Lung (tissue), 12 donors: Measurements from ENCODE around the gene CCDC112. TPM values are rescaled to one million over a fixed set of nuclear protein-coding genes. Genes with fewer than 3 reads are reported as not detected.

ENCODE experiments used
- ATAC-seq: fragments of 200-7000 bp; cut with Tn5 transposase; one replicate; pipeline ENCODE4 v1.9.1; 2020; ENCODE audit warnings: moderate number of reproducible peaks; ENCODE audit not compliant: insufficient read depth, low FRiP score
- DNase-seq, 3 donors: peaks; one replicate each; pipeline ENCODE4 v3.0.0-alpha.2; 2013 to 2017
- H3K27ac ChIP-seq, 2 donors: one replicate each; pipeline ENCODE4 v1.5.1; 2013; ENCODE audit warnings: mild to moderate bottlenecking in 2 of 2, moderate library complexity in 2 of 2, control low read depth in 1 of 2, inconsistent platforms in 1 of 2, low read depth in 1 of 2, low read length in 1 of 2
- H3K27me3 ChIP-seq, 3 donors: one replicate each; pipeline ENCODE4 v1.5.1; 2013; ENCODE audit warnings: low read length in 2 of 3; ENCODE audit not compliant: control insufficient read depth in 3 of 3, insufficient read depth in 3 of 3
- H3K36me3 ChIP-seq, 4 donors: one replicate each; pipeline ENCODE4 v1.5.1; 2013; ENCODE audit warnings: low read length in 4 of 4, mild to moderate bottlenecking in 1 of 4, moderate library complexity in 1 of 4; ENCODE audit not compliant: control insufficient read depth in 4 of 4, insufficient read depth in 4 of 4
- H3K4me1 ChIP-seq, 5 donors: one replicate each; pipeline ENCODE4 v1.5.1; 2013; ENCODE audit warnings: low read length in 5 of 5, mild to moderate bottlenecking in 2 of 5, moderate library complexity in 1 of 5; ENCODE audit not compliant: control insufficient read depth in 5 of 5, insufficient read depth in 5 of 5
- H3K4me3 ChIP-seq: one replicate; pipeline ENCODE4 v1.5.1; 2013; ENCODE audit warnings: mild to moderate bottlenecking, control low read depth, moderate library complexity
- H3K9ac ChIP-seq, 2 donors: one replicate each; pipeline ENCODE4 v1.5.1; 2013; ENCODE audit warnings: low read length in 2 of 2, control low read depth in 1 of 2; ENCODE audit not compliant: insufficient read depth in 1 of 2
- H3K9me3 ChIP-seq, 4 donors: one replicate each; pipeline ENCODE4 v1.5.1; 2013; ENCODE audit warnings: low read length in 3 of 4, mild to moderate bottlenecking in 1 of 4, moderate library complexity in 1 of 4; ENCODE audit not compliant: control insufficient read depth in 4 of 4, insufficient read depth in 3 of 4
- WGBS, 2 donors: extraction: QIAGEN DNeasy Blood & Tissue Kit; methylation state at CpG; one replicate each; pipeline ENCODE4 v1.1.7; 2013; 5-methylcytosine and 5-hydroxymethylcytosine counted together
- polyA plus RNA-seq, 2 donors: library from polyadenylated mRNA; stranded (reverse); fragments of 200-250 nt; gene quantifications; one replicate each; pipeline ENCODE4 v1.2.1, GENCODE V29; 2013
- total RNA-seq, 2 donors: library from RNA; depleted of rRNA in 1 of 2; stranded (reverse); fragments of >200 nt in 1 of 2; gene quantifications; one replicate each; pipeline ENCODE4 v1.2.1, GENCODE V29; 2014 to 2021
- TF ChIP-seq, protein P1 (sequence below): IDR thresholded peaks from 2 replicates; pipeline ENCODE4 v1.5.1; 2012; ENCODE audit warnings: mild to moderate bottlenecking; ENCODE audit errors: control extremely low read depth, extremely low read depth
- donor health status: control.
- donor health status: control.
- donor health status: Bipolar disorder and iron deficiency.
- donor health status: healthy.
- donor health status: DM: yes; HTN: yes; CAD: no.

CCDC112 gene
- total and polyA plus RNA-seq, 4 donors = 3.5 to 9.9 (median 6.8) TPM

DNA sequence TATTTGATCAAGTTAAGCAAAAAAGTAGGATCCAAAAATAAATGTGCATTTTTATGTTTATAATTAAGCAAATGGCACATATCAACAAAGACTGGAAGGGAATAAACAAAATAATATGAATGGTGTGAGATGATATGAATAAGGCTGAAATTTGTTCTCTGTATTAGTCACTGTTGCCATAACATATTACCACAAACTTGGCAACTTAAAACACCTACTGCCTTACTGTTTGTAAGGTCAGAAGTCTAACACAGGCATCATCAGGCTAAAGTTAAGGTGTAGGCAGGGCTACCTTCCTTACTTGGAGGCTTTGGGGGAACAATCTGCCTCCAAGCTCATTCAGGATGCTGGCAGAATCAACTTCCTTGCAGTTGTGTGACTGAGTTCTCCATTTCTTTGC, 53.0 kb downstream of the CCDC112 start:
- no peaks in the 10 kb centered on the region for H3K27me3 ChIP-seq
- no peak overlapping the region for H3K4me3 ChIP-seq
- no peak overlapping the region for H3K9ac ChIP-seq
- ATAC-seq (no peak), DNase-seq (peak in 2 of 3 donors; percentile 8 to 18)
- H3K36me3 ChIP-seq = peaks cover 2 to 14% (median 8%) of the 10 kb centered on the region in 4 donors
- peaks cover 0 to 6% (median 0%) of the 10 kb centered on the region in 5 donors for H3K4me1 ChIP-seq
- no peaks in the 10 kb centered on the region for H3K9me3 ChIP-seq
- H3K27ac ChIP-seq = no peak overlapping the region
- TF ChIP-seq, protein P1, sequence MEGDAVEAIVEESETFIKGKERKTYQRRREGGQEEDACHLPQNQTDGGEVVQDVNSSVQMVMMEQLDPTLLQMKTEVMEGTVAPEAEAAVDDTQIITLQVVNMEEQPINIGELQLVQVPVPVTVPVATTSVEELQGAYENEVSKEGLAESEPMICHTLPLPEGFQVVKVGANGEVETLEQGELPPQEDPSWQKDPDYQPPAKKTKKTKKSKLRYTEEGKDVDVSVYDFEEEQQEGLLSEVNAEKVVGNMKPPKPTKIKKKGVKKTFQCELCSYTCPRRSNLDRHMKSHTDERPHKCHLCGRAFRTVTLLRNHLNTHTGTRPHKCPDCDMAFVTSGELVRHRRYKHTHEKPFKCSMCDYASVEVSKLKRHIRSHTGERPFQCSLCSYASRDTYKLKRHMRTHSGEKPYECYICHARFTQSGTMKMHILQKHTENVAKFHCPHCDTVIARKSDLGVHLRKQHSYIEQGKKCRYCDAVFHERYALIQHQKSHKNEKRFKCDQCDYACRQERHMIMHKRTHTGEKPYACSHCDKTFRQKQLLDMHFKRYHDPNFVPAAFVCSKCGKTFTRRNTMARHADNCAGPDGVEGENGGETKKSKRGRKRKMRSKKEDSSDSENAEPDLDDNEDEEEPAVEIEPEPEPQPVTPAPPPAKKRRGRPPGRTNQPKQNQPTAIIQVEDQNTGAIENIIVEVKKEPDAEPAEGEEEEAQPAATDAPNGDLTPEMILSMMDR = no peak

- no peak for DNase-seq
- Histone ChIP-seq H3K36me3 (peaks cover 3 to 17% (median 8%) of the 10 kb centered on the region in 4 donors), H3K27me3 (no peaks in the 10 kb centered on the region), H3K4me3 (no peak overlapping the region), H3K9me3 (no peaks in the 10 kb centered on the region), H3K4me1 (peaks cover 0 to 6% (median 0%) of the 10 kb centered on the region in 5 donors), H3K9ac (no peak overlapping the region), H3K27ac (no peak overlapping the region)
- TF ChIP-seq, protein P1 = no peak
- 61 to 79% methylated on average over 4 of the region's 4 CpGs for WGBS, 2 donors
- no peak for ATAC-seq
Measured at GRCh38 chr5:115241881-115242642, 54.4 kb downstream of the CCDC112 start.

- DNase-seq = no peak
- no peaks in the 10 kb centered on the region for H3K27me3 ChIP-seq
- H3K9me3 ChIP-seq = no peaks in the 10 kb centered on the region
- no peak for ATAC-seq
- WGBS, 2 donors = 89 to 93% methylated on average over 3 of the region's 3 CpGs
- no peak overlapping the region for H3K4me3 ChIP-seq
- TF ChIP-seq, protein P1 = no peak
- peaks cover 6 to 21% (median 10%) of the 10 kb centered on the region in 4 donors for H3K36me3 ChIP-seq
- no peak overlapping the region for H3K9ac ChIP-seq
- no peak overlapping the region for H3K27ac ChIP-seq
- peaks cover 0 to 2% (median 0%) of the 10 kb centered on the region in 5 donors for H3K4me1 ChIP-seq
Measured at GRCh38 chr5:115237066-115237465, 59.4 kb downstream of the CCDC112 start.

GRCh38 chr5:115236599-115236998, 59.9 kb downstream of the CCDC112 start:
- Histone ChIP-seq H3K36me3 (peaks cover 6 to 21% (median 13%) of the 10 kb centered on the region in 4 donors), H3K9me3 (no peaks in the 10 kb centered on the region), H3K9ac (no peak overlapping the region), H3K4me1 (peaks cover 0 to under 1% (median 0%) of the 10 kb centered on the region in 5 donors), H3K27ac (no peak overlapping the region), H3K27me3 (no peaks in the 10 kb centered on the region), H3K4me3 (no peak overlapping the region)
- whole genome bisulfite sequencing, 2 donors = 94 to 97% methylated on average over 2 of the region's 2 CpGs
- TF ChIP-seq, protein P1 = no peak
- no peak for DNase-seq
- ATAC-seq = no peak
